ENCODE data around the gene CHI3L2.

Gene CHI3L2

GRCh38 chr1:111196213-111196612, 31.3 kb upstream of the CHI3L2 start:
- DNase-seq (ENCODE audit: low read depth in 1 of 2, low spot score in 1 of 2), result no peak
- in situ Hi-C loops (cut with HindIII; ENCODE audit: low pct_unique_long_range_greater_than_20kb, low sequenced_read_pairs), result no loop called here

DNA sequence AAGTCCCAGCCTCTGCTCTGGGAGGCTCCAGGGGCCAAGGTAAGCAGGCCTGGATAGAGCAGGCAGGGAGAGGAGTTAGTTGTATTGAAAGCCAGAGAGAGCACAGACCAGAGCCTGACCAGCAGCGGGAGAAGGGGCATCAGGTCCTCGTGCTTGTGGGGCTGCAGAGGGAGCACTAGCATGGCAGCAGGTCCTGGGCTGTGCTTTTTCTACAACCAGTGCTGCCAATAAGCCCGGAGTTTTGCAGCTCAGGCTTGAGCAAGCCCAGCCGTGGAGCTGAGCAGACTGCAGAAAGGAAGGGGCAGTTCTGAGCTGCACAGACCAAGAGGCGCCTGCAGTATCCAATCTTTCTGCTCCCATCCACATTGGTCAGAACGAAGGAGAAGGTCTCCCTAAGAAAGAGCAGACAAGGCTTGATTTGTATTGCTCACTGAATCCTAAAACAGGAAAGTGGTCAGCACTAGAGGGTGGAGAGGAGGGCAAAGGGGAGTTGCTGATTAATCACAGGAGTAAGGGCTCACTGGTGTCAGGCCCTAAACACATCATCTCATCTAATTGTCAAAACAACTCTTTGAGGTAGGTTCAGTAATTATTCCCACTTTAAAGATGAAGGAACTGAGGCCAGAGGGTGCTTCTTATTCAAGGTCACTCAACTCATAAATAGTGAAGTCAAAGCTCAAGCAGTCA, 29.8 kb upstream of the CHI3L2 start:
- peak in 1 of 2 experiments; percentile 48 for DNase-seq (ENCODE audit: low read depth in 1 of 2, low spot score in 1 of 2)
- in situ Hi-C loops (cut with HindIII; ENCODE audit: low pct_unique_long_range_greater_than_20kb, low sequenced_read_pairs), result no loop called here
- no peak for TF ChIP-seq JUND (IDR thresholded peaks at IDR 0.05; ENCODE audit: low read depth)

More at GRCh38 chr1:111196213-111196612, 31.3 kb upstream of the CHI3L2 start:
- TF ChIP-seq JUND (IDR thresholded peaks at IDR 0.05; ENCODE audit: low read depth), result no peak

- DNase-seq (ENCODE audit: low read depth in 1 of 2, low spot score in 1 of 2), result no peak
- in situ Hi-C loops (cut with HindIII; ENCODE audit: low pct_unique_long_range_greater_than_20kb, low sequenced_read_pairs), result no loop called here
These were observed 28.7 kb upstream of the CHI3L2 start for GRCh38 chr1:111198836-111199235.

DNA sequence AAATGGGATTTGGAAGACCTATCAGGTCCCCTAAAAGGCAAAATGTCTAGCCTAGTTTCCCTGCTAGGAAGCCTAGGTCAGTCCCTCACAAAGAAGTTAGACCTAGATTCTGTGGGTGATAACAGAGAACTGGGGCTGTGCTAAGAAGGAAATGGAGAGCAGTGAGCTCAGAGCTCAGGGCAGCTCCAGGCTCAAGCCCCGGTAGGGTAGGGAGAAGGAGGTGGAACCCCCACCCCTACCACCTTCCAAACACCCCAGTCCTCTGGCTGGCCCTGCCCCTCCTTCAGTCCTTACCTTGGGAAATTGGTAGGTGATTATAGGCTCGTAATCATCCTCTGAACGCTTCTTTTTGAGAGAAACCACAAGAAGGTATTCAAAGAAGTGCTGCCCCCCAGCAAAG, 28.2 kb upstream of the CHI3L2 start:
- TF ChIP-seq JUND (IDR thresholded peaks at IDR 0.05; ENCODE audit: low read depth), result no peak
- no peak for DNase-seq (ENCODE audit: low read depth in 1 of 2, low spot score in 1 of 2)
- in situ Hi-C loops (cut with HindIII; ENCODE audit: low pct_unique_long_range_greater_than_20kb, low sequenced_read_pairs), result no loop called here

More at GRCh38 chr1:111198836-111199235, 28.7 kb upstream of the CHI3L2 start:
- no peak for TF ChIP-seq JUND (IDR thresholded peaks at IDR 0.05; ENCODE audit: low read depth)

DNA sequence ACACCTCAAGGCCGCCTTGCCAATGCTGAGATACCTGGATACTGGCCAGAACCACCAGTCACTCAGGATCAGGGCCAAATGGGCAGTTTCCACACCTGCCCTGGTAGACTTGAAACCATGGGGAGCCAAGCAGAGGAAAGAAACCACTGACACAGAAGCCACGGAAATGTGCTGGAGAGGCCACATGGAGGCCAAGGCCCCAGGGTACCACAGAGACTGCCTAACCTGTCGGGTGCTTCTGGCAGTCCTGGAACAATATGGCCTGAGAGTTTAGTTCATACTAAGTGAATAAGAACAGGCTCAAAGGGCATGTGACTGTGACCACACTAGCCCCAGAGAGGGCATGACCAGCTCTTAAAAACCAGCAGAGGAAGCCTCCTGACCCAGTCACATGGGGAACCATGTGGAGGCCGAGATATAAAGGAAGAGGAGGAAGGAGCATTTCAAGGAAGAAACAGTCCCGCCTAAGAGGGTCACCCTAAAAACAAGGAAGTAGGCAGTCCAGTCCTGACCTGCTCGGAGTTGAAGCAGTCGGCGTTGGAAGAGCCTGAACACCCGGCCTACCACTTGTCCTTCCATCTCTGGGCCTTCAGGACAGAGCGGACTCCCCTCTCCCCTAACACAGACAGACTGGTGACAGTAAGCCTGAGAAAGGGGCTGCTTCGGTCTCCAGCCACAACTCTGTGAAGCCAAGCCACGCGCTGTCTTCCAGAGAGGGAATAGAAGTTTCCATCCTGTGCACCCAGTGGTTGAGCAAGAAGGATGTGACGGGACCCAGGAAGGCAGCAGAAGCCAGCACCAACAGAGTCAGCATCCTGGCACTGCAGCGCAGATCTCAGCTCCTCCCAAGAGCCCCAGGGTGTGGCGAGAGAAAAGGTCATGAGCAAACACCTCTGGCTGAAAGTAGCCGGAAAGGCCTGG, 27.4 kb upstream of the CHI3L2 start, which contains the start of gene DENND2D:
TSS of gene DENND2D (minus strand) at position 766 of the 921 bp plus-strand sequence. CDS start at position 579, 187 bp downstream.
- peak in 1 of 2 experiments; percentile 84 for DNase-seq (ENCODE audit: low read depth in 1 of 2, low spot score in 1 of 2)
- in situ Hi-C loops (cut with HindIII; ENCODE audit: low pct_unique_long_range_greater_than_20kb, low sequenced_read_pairs), result no loop called here
- TF ChIP-seq JUND (IDR thresholded peaks at IDR 0.05; ENCODE audit: low read depth), result no peak

DNA sequence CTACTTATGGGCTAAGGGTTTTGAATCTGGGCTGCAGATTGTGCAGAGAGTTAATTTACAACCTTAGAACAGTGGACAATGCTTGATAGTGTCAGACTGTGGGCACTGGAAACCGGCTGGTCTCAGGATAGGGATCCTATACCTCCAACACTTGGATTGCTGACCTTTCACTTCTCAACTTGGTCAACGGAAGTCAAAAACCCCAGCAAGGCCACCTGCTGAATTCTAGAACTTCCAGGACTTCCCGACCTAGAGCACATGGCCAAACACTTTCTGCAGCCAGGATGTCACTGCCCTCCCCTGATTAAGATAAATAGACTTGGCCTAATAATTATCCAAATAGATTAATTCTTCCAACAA, 26.7 kb upstream of the CHI3L2 start:
- no peak for DNase-seq (ENCODE audit: low read depth in 1 of 2, low spot score in 1 of 2)
- in situ Hi-C loops (cut with HindIII; ENCODE audit: low pct_unique_long_range_greater_than_20kb, low sequenced_read_pairs), result no loop called here
- TF ChIP-seq JUND (IDR thresholded peaks at IDR 0.05; ENCODE audit: low read depth), result no peak

GRCh38 chr1:111201275-111202090, 26.0 kb upstream of the CHI3L2 start:
- DNase-seq (ENCODE audit: low read depth in 1 of 2, low spot score in 1 of 2), result no peak
- TF ChIP-seq JUND (IDR thresholded peaks at IDR 0.05; ENCODE audit: low read depth), result no peak

GRCh38 chr1:111202366-111202706, 25.2 kb upstream of the CHI3L2 start:
- in situ Hi-C loops (cut with HindIII; ENCODE audit: low pct_unique_long_range_greater_than_20kb, low sequenced_read_pairs), result no loop called here
- TF ChIP-seq JUND (IDR thresholded peaks at IDR 0.05; ENCODE audit: low read depth), result no peak
- DNase-seq (ENCODE audit: low read depth in 1 of 2, low spot score in 1 of 2), result peak; percentile 68 to 79

More at GRCh38 chr1:111201275-111202090, 26.0 kb upstream of the CHI3L2 start:
- in situ Hi-C loops (cut with HindIII; ENCODE audit: low pct_unique_long_range_greater_than_20kb, low sequenced_read_pairs), result no loop called here

DNA sequence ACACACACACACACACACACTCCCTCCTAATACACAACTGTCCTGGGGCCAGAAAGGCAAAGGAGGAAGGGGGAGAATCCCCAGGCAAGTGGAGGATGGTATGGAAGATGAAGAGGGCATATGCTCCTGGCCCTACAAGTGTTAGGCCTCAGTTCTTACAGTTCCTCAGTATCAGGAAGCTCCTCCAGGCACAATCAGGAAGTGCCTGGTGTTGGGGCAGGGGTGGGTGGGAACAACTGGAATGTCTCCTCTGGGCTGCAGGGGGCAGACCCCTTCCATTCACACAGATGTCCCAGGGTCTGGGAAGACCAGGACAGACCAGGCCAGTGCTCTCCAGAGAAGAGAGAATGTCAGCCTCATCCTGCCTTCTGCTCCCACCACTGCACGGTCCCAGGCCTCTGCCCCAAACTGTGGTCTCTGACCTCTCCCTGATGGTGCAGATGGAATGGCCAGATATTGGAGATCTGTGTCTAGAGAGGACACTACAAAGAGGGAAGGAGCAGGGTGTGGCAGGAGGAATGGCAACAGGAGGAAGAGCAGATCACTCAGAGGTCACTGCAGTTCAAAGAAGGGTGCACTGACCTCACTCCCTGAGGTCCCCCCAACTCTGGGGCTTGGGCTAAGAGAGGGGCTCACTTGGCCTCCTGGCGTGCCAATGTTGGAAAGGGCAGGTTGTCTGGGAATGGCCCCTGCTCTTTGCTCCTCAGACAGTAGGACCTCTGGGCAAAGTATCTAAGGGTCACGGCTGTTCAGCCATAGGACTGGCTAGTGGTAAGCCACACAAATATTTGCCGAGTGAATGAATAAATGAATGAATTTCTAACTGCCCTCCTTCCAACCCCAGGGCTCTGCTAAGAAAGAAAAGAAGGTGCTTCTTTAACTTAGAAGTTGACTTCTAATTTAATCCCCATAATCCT, 24.5 kb upstream of the CHI3L2 start:
- in situ Hi-C loops (cut with HindIII; ENCODE audit: low pct_unique_long_range_greater_than_20kb, low sequenced_read_pairs), result no loop called here

GRCh38 chr1:111203681-111204200, 23.8 kb upstream of the CHI3L2 start:
- peak; percentile 70 to 82 for DNase-seq (ENCODE audit: low read depth in 1 of 2, low spot score in 1 of 2)
- in situ Hi-C loops (cut with HindIII; ENCODE audit: low pct_unique_long_range_greater_than_20kb, low sequenced_read_pairs), result no loop called here
- no peak for TF ChIP-seq JUND (IDR thresholded peaks at IDR 0.05; ENCODE audit: low read depth)

More for the DNA sequence above, 24.5 kb upstream of the CHI3L2 start:
- DNase-seq (ENCODE audit: low read depth in 1 of 2, low spot score in 1 of 2), result no peak
- TF ChIP-seq JUND (IDR thresholded peaks at IDR 0.05; ENCODE audit: low read depth), result no peak

All from T47D (cell line).